ENCODE data around the gene GET4. TPM values are rescaled to one million over a fixed set of nuclear protein-coding genes. Genes with fewer than 3 reads are reported as not detected.

The GET4 gene
- total and polyA plus RNA-seq, 4 donors: 19.5 to 34.7 (median 27.3) TPM

DNA sequence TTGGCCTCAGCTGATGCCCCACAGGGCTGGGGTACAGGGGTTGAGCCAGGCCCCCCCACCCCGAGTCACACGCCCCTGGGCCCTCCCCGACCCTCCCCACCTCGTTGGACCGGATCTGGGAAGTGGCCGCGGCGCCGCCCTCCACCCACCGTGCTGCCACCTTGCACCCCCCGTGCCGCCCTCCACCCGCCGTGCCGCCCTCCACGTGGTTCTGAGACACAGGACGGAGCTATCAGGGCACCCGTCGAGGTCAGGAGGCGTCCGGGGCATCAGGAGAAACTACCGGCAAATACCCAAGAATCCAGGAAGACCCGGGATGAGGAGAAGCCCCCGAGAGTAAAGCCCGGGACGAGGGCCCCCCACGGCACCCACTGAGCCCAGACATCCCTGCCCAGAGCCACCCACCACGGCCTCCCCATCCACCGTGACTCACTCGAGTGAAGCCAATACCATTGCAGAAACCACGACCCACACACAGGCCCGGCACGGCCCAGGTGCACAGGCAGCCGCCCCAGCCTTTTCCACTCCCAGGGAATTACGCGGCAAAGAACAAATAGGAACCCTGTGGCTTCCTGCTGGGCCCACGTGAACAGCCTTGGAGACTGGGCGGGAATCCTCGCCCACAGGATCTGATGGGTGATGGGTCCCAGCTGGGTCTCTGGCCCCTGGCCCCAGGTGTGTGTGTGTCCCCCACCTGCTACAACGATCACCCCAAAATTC is 44.2 kb downstream of the GET4 start:
- DNase-seq (ENCODE audit: low spot score): no peak
- TF ChIP-seq HNF4A (conservative IDR thresholded peaks at IDR 0.05) (no peak), RAD21 (IDR thresholded peaks at IDR 0.05) (no peak), TAF1 (conservative IDR thresholded peaks at IDR 0.05) (no peak), HNF4G (IDR thresholded peaks at IDR 0.05) (no peak), JUND (IDR thresholded peaks at IDR 0.05) (no peak), YY1 (IDR thresholded peaks at IDR 0.05) (no peak)
- 71% methylated on average over 40 of the region's 40 CpGs for WGBS

GRCh38 chr7:921071-921461 is 44.7 kb downstream of the GET4 start:
- no peak overlapping the region for H3K4me3 ChIP-seq (ENCODE audit: low read depth in 1 of 3, low read length in 3 of 3)
- H3K27ac ChIP-seq (ENCODE audit: low read depth in 1 of 2, low read length in 2 of 2): no peak overlapping the region
- no peak for DNase-seq (ENCODE audit: low spot score)
- no peaks in the 10 kb centered on the region for H3K27me3 ChIP-seq (ENCODE audit: control insufficient read depth in 4 of 4, insufficient read depth in 4 of 4, low read length in 3 of 4)
- no peak for TF ChIP-seq FOXA2 (IDR thresholded peaks at IDR 0.05)
- no peak for TF ChIP-seq REST (IDR thresholded peaks at IDR 0.05)
- TF ChIP-seq, protein P1, sequence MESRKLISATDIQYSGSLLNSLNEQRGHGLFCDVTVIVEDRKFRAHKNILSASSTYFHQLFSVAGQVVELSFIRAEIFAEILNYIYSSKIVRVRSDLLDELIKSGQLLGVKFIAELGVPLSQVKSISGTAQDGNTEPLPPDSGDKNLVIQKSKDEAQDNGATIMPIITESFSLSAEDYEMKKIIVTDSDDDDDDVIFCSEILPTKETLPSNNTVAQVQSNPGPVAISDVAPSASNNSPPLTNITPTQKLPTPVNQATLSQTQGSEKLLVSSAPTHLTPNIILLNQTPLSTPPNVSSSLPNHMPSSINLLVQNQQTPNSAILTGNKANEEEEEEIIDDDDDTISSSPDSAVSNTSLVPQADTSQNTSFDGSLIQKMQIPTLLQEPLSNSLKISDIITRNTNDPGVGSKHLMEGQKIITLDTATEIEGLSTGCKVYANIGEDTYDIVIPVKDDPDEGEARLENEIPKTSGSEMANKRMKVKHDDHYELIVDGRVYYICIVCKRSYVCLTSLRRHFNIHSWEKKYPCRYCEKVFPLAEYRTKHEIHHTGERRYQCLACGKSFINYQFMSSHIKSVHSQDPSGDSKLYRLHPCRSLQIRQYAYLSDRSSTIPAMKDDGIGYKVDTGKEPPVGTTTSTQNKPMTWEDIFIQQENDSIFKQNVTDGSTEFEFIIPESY (IDR thresholded peaks at IDR 0.05): no peak
- no peak for TF ChIP-seq RXRA (IDR thresholded peaks at IDR 0.05)
- TF ChIP-seq TAF1 (conservative IDR thresholded peaks at IDR 0.05): no peak
- TF ChIP-seq RAD21 (IDR thresholded peaks at IDR 0.05): no peak
- TF ChIP-seq EGR1 (IDR thresholded peaks at IDR 0.05; ENCODE audit: low read depth in 2 of 2): no peak
- no peak for TF ChIP-seq NR2F2 (IDR thresholded peaks at IDR 0.05)
- TF ChIP-seq, protein P2, sequence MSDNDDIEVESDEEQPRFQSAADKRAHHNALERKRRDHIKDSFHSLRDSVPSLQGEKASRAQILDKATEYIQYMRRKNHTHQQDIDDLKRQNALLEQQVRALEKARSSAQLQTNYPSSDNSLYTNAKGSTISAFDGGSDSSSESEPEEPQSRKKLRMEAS (IDR thresholded peaks at IDR 0.05): no peak
- no peak for TF ChIP-seq FOXA1 (IDR thresholded peaks at IDR 0.05)
- no peak for TF ChIP-seq GABPA (IDR thresholded peaks at IDR 0.05 in 1 of 2, conservative IDR thresholded peaks at IDR 0.05 in 1 of 2)
- TF ChIP-seq CTCF (IDR thresholded peaks at IDR 0.05; ENCODE audit: low read depth, low read length, missing input control): no peak
- no peak for TF ChIP-seq JUND (IDR thresholded peaks at IDR 0.05)
- no peak for TF ChIP-seq ATF3 (IDR thresholded peaks at IDR 0.05)
- TF ChIP-seq HNF4A (conservative IDR thresholded peaks at IDR 0.05): no peak
- no peak for TF ChIP-seq HNF4G (IDR thresholded peaks at IDR 0.05)
- no peaks in the 10 kb centered on the region for H3K9me3 ChIP-seq (ENCODE audit: control insufficient read depth in 4 of 4, low read length in 3 of 4)
- H3K9ac ChIP-seq (ENCODE audit: low read depth in 1 of 2, low read length in 2 of 2): no peak overlapping the region
- H3K36me3 ChIP-seq (ENCODE audit: control insufficient read depth in 4 of 4, insufficient read depth in 3 of 4, low read depth in 1 of 4, low read length in 3 of 4): no peaks in the 10 kb centered on the region
- H3K4me1 ChIP-seq (ENCODE audit: control insufficient read depth in 4 of 4, insufficient read depth in 4 of 4, low read length in 3 of 4): peaks cover 0 to 6% (median 2%) of the 10 kb centered on the region in 4 donors
- 88% methylated on average over 15 of the region's 15 CpGs for WGBS

More for the DNA sequence above, 44.2 kb downstream of the GET4 start:
- Histone ChIP-seq H3K27ac (ENCODE audit: low read depth in 1 of 2, low read length in 2 of 2) (no peak overlapping the region), H3K36me3 (ENCODE audit: control insufficient read depth in 4 of 4, insufficient read depth in 3 of 4, low read depth in 1 of 4, low read length in 3 of 4) (no peaks in the 10 kb centered on the region), H3K27me3 (ENCODE audit: control insufficient read depth in 4 of 4, insufficient read depth in 4 of 4, low read length in 3 of 4) (no peaks in the 10 kb centered on the region), H3K9ac (ENCODE audit: low read depth in 1 of 2, low read length in 2 of 2) (no peak overlapping the region), H3K9me3 (ENCODE audit: control insufficient read depth in 4 of 4, low read length in 3 of 4) (no peaks in the 10 kb centered on the region), H3K4me1 (ENCODE audit: control insufficient read depth in 4 of 4, insufficient read depth in 4 of 4, low read length in 3 of 4) (peaks cover 0 to 6% (median 1%) of the 10 kb centered on the region in 4 donors), H3K4me3 (ENCODE audit: low read depth in 1 of 3, low read length in 3 of 3) (no peak overlapping the region)
